Mesendoderm (in vitro differentiated cells): Measurements from ENCODE around the gene ADA.

ENCODE experiments used
- DNase-seq: peaks from one replicate; pipeline ENCODE4 v3.0.0; 2013
- H2AK5ac ChIP-seq: 2 replicates; pipeline ENCODE4 v1.6.1; 2013; ENCODE audit warnings: low read length, inconsistent platforms
- H2BK120ac ChIP-seq: 2 replicates; pipeline ENCODE4 v1.6.1; 2013; ENCODE audit warnings: low read depth, mild to moderate bottlenecking, low read length, moderate library complexity, mixed read lengths
- H2BK15ac ChIP-seq: replicated peaks from 2 replicates; pipeline ENCODE4 v1.6.1; 2013; ENCODE audit warnings: low read depth, mild to moderate bottlenecking, moderate library complexity
- H2BK5ac ChIP-seq: 2 replicates; pipeline ENCODE4 v1.6.1; 2013; ENCODE audit warnings: low read length, inconsistent platforms
- H3K18ac ChIP-seq: 2 replicates; pipeline ENCODE4 v1.6.1; 2013; ENCODE audit warnings: mild to moderate bottlenecking, low read length, mixed read lengths
- H3K23ac ChIP-seq: one replicate; pipeline ENCODE4 v1.6.1; 2013; ENCODE audit warnings: low read length
- H3K27ac ChIP-seq: 2 replicates; pipeline ENCODE4 v1.5.1; 2013; ENCODE audit warnings: low read depth, mild to moderate bottlenecking, inconsistent platforms, low read length, moderate library complexity
- H3K27me3 ChIP-seq: 2 replicates; pipeline ENCODE4 v1.6.1; 2013; ENCODE audit warnings: low read length, control low read depth, mild to moderate bottlenecking, inconsistent platforms; ENCODE audit not compliant: insufficient read depth, poor library complexity
- H3K36me3 ChIP-seq: 2 replicates; pipeline ENCODE4 v1.6.1; 2013; ENCODE audit warnings: low read length, inconsistent platforms; ENCODE audit not compliant: control insufficient read depth, insufficient read depth
- H3K4ac ChIP-seq: one replicate; pipeline ENCODE4 v1.6.1; 2013; ENCODE audit warnings: low read depth, mild to moderate bottlenecking, low read length, moderate library complexity
- H3K4me1 ChIP-seq: 2 replicates; pipeline ENCODE4 v1.6.1; 2013; ENCODE audit warnings: low read depth, low read length, inconsistent platforms; ENCODE audit not compliant: control insufficient read depth
- H3K4me2 ChIP-seq: 2 replicates; pipeline ENCODE4 v1.6.1; 2013; ENCODE audit warnings: low read length
- H3K4me3 ChIP-seq: 2 replicates; pipeline ENCODE4 v1.5.1; 2013; ENCODE audit warnings: mild to moderate bottlenecking, low read length
- H3K56ac ChIP-seq: one replicate; pipeline ENCODE4 v1.6.1; 2013; ENCODE audit warnings: low read length
- H3K79me1 ChIP-seq: 2 replicates; pipeline ENCODE4 v1.6.1; 2013; ENCODE audit warnings: low read length, inconsistent platforms
- H3K79me2 ChIP-seq: 2 replicates; pipeline ENCODE4 v1.6.1; 2013; ENCODE audit warnings: mild to moderate bottlenecking, low read length; ENCODE audit not compliant: control insufficient read depth, insufficient read depth
- H3K9ac ChIP-seq: 2 replicates; pipeline ENCODE4 v1.6.1; 2013; ENCODE audit warnings: low read length, inconsistent platforms
- H4K5ac ChIP-seq: one replicate; pipeline ENCODE4 v1.6.1; 2013; ENCODE audit warnings: low read length
- H4K8ac ChIP-seq: one replicate; pipeline ENCODE4 v1.6.1; 2013; ENCODE audit warnings: low read depth, mild to moderate bottlenecking, control low read depth, low read length, moderate library complexity
- WGBS: extraction: QIAGEN DNeasy Blood & Tissue Kit; methylation state at CpG from one replicate; pipeline ENCODE4 v1.1.7; 2013; ENCODE audit warnings: low lambda C conversion rate, missing lambda C conversion rate; ENCODE audit not compliant: insufficient coverage; ENCODE audit errors: extremely low coverage; 5-methylcytosine and 5-hydroxymethylcytosine counted together

The ADA gene

GRCh38 chr20:44691424-44692423 is 40.2 kb upstream of the ADA start:
- Histone ChIP-seq H4K8ac (no peak overlapping the region), H3K27ac (no peak overlapping the region), H3K27me3 (no peaks in the 10 kb centered on the region), H3K56ac (no peak overlapping the region), H2AK5ac (no peak overlapping the region), H3K79me1 (no peaks in the 10 kb centered on the region), H3K4ac (no peak overlapping the region), H3K4me1 (no peaks in the 10 kb centered on the region), H3K18ac (no peak overlapping the region), H3K4me2 (no peak overlapping the region), H3K79me2 (no peaks in the 10 kb centered on the region), H2BK5ac (no peak overlapping the region), H2BK15ac (no peak overlapping the region), H3K23ac (no peak overlapping the region), H2BK120ac (no peak overlapping the region), H4K5ac (no peak overlapping the region), H3K4me3 (no peak overlapping the region), H3K9ac (no peak overlapping the region), H3K36me3 (no peaks in the 10 kb centered on the region)
- no peak for DNase-seq
- WGBS = no CpG with 5 or more reads among the region's 7 CpGs

GRCh38 chr20:44690781-44691423 is 39.4 kb upstream of the ADA start:
- no peaks in the 10 kb centered on the region for H3K79me2 ChIP-seq
- H4K8ac ChIP-seq = no peak overlapping the region
- no peak overlapping the region for H2BK120ac ChIP-seq
- no peak overlapping the region for H2BK5ac ChIP-seq
- no peaks in the 10 kb centered on the region for H3K79me1 ChIP-seq
- WGBS = no CpG with 5 or more reads among the region's 9 CpGs
- H2AK5ac ChIP-seq = no peak overlapping the region
- H3K23ac ChIP-seq = no peak overlapping the region
- no peak overlapping the region for H2BK15ac ChIP-seq
- H3K56ac ChIP-seq = no peak overlapping the region
- H3K36me3 ChIP-seq = no peaks in the 10 kb centered on the region
- H4K5ac ChIP-seq = no peak overlapping the region
- H3K9ac ChIP-seq = no peak overlapping the region
- H3K27me3 ChIP-seq = no peaks in the 10 kb centered on the region
- no peak overlapping the region for H3K4me3 ChIP-seq
- no peak overlapping the region for H3K27ac ChIP-seq
- H3K4me2 ChIP-seq = no peak overlapping the region
- H3K18ac ChIP-seq = no peak overlapping the region
- DNase-seq = no peak
- H3K4me1 ChIP-seq = no peaks in the 10 kb centered on the region
- H3K4ac ChIP-seq = no peak overlapping the region

- no peak for DNase-seq
- Histone ChIP-seq H3K4me2 (no peak overlapping the region), H3K4me3 (no peak overlapping the region)
These were observed 38.3 kb upstream of the ADA start for GRCh38 chr20:44689809-44690208.

GRCh38 chr20:44688053-44688625 is 36.6 kb upstream of the ADA start:
- H3K4me2 ChIP-seq = no peak overlapping the region
- H2BK5ac ChIP-seq = no peak overlapping the region
- H4K8ac ChIP-seq = no peak overlapping the region
- H3K4ac ChIP-seq = no peak overlapping the region
- WGBS = no CpG with 5 or more reads among the region's 7 CpGs
- no peak overlapping the region for H3K23ac ChIP-seq
- no peaks in the 10 kb centered on the region for H3K79me2 ChIP-seq
- H3K4me3 ChIP-seq = no peak overlapping the region
- H2BK15ac ChIP-seq = no peak overlapping the region
- no peak overlapping the region for H3K9ac ChIP-seq
- H3K79me1 ChIP-seq = no peaks in the 10 kb centered on the region
- no peaks in the 10 kb centered on the region for H3K27me3 ChIP-seq
- no peak overlapping the region for H3K56ac ChIP-seq
- H4K5ac ChIP-seq = no peak overlapping the region
- no peaks in the 10 kb centered on the region for H3K36me3 ChIP-seq
- H2BK120ac ChIP-seq = no peak overlapping the region
- H3K27ac ChIP-seq = no peak overlapping the region
- H3K4me1 ChIP-seq = no peaks in the 10 kb centered on the region
- DNase-seq = no peak
- H3K18ac ChIP-seq = no peak overlapping the region
- no peak overlapping the region for H2AK5ac ChIP-seq

More at GRCh38 chr20:44689809-44690208, 38.3 kb upstream of the ADA start:
- H3K23ac ChIP-seq = no peak overlapping the region
- no peak overlapping the region for H2BK120ac ChIP-seq
- H3K27me3 ChIP-seq = no peaks in the 10 kb centered on the region
- H2AK5ac ChIP-seq = no peak overlapping the region
- no peaks in the 10 kb centered on the region for H3K79me2 ChIP-seq
- no peaks in the 10 kb centered on the region for H3K36me3 ChIP-seq
- H4K8ac ChIP-seq = no peak overlapping the region
- H3K4ac ChIP-seq = no peak overlapping the region
- no CpG with 5 or more reads among the region's 3 CpGs for WGBS
- H2BK5ac ChIP-seq = no peak overlapping the region
- no peak overlapping the region for H3K56ac ChIP-seq
- H3K9ac ChIP-seq = no peak overlapping the region
- H4K5ac ChIP-seq = no peak overlapping the region
- H2BK15ac ChIP-seq = no peak overlapping the region
- no peaks in the 10 kb centered on the region for H3K4me1 ChIP-seq
- H3K18ac ChIP-seq = no peak overlapping the region
- H3K27ac ChIP-seq = no peak overlapping the region
- no peaks in the 10 kb centered on the region for H3K79me1 ChIP-seq

GRCh38 chr20:44686934-44687333 is 35.4 kb upstream of the ADA start:
- Histone ChIP-seq H3K4me2 (no peak overlapping the region), H3K56ac (no peak overlapping the region), H3K4me3 (no peak overlapping the region), H3K18ac (no peak overlapping the region), H3K79me2 (no peaks in the 10 kb centered on the region), H4K8ac (no peak overlapping the region), H3K23ac (no peak overlapping the region), H2AK5ac (no peak overlapping the region), H3K79me1 (no peaks in the 10 kb centered on the region), H3K36me3 (no peaks in the 10 kb centered on the region), H2BK120ac (no peak overlapping the region), H3K4ac (no peak overlapping the region), H3K4me1 (no peaks in the 10 kb centered on the region), H3K27me3 (no peaks in the 10 kb centered on the region), H2BK15ac (no peak overlapping the region), H2BK5ac (no peak overlapping the region), H4K5ac (no peak overlapping the region), H3K9ac (no peak overlapping the region), H3K27ac (no peak overlapping the region)
- DNase-seq = no peak
- WGBS = no CpG with 5 or more reads among the region's 4 CpGs
